GM19372 (cell line): ENCODE results near the gene INPP5A.
"Not testable (repeated sequence)": the region's sequence is repeated elsewhere in the genome, so short reads cannot be mapped to it uniquely, and the experiment has no call there.

Experiments
- ATAC-seq: cut with Tn5 transposase; IDR thresholded peaks from one replicate; pipeline ENCODE4 v1.9.1; 2021; ENCODE audit warnings: mild to moderate bottlenecking, low read depth, moderate library complexity; ENCODE audit not compliant: unreplicated experiment

The INPP5A gene

GRCh38 chr10:132503581-132504421, 33.8 kb upstream of the INPP5A start:
- ATAC-seq, result no peak

GRCh38 chr10:132504501-132505272, 32.9 kb upstream of the INPP5A start:
- ATAC-seq, result no peak

GRCh38 chr10:132505546-132505945, 32.0 kb upstream of the INPP5A start:
- not testable (repeated sequence) for ATAC-seq

- no peak for ATAC-seq
These were observed 30.7 kb upstream of the INPP5A start for GRCh38 chr10:132506711-132507408.

GRCh38 chr10:132507409-132507955, 30.1 kb upstream of the INPP5A start:
- no peak for ATAC-seq

DNA sequence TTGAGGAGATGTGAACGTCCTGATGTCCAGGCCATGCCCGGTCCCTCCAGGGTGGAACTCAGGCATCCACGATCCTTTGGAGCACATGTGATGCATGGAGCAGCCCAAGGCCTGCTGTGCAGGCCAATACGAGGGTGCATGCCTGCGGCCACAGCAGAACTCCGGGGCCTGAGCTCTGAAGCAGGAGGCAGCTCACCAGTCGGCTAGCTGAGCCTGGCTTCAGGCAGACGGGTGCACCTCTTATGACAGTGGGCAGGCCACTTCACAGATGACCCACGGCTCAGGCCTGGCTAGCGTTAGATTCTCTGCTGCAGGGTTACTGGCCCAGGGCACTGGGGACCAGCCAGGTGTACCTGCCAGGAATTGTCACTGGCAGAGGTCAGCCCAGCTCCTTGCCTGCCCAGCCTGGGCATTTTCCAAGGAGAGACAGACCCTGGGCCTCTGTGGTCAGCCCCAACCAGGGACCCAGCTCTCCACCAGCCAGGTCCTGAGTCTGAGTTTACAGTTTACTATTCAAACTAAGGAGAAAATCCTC, 29.6 kb upstream of the INPP5A start:
- no peak for ATAC-seq

DNA sequence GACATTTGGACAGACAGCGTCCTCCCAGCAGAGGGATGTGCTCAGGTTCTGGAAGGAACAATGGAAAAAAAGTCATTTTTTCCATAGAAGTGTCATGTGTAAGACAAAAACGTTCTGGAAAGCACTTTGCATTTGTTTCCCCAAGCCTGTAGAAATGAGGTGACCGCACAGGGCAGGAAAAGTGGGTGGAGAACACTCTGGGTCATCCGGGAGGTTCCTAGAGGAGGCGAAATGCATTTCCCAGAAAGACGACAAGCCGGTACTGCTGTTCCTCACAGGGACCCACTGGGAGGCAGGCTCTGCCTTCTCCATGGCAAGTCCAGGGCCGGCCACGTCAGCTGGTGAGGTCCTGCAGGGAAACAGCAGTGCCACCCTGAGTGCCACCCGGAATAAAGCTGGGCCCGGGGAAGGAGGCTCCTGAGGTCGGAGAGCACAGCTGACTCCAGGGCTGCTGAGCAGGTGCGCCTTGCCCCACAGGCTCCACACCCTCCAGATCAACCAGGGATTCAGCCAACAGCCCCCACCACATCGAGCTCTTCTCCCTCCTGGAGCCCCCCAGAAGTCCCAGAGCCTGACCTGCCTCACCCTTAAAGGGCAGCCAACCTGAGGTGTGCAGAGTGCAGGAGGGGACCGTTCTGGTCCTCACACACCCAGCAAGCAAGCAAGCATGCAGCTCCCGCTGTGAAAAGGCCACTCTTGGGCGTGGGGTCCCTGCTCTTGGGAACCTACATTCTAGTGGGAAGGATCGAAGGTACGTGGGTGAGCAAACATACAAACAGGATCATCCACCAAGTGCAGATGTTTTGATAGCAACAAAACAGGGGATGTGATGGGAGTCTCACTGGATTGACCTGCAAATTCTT, 28.8 kb upstream of the INPP5A start:
- ATAC-seq, result no peak

- no peak for ATAC-seq
These were observed 27.9 kb upstream of the INPP5A start for GRCh38 chr10:132509506-132510173.

GRCh38 chr10:132510174-132510611, 27.4 kb upstream of the INPP5A start:
- no peak for ATAC-seq

- no peak for ATAC-seq
These were observed 26.2 kb upstream of the INPP5A start for GRCh38 chr10:132511121-132512051.

DNA sequence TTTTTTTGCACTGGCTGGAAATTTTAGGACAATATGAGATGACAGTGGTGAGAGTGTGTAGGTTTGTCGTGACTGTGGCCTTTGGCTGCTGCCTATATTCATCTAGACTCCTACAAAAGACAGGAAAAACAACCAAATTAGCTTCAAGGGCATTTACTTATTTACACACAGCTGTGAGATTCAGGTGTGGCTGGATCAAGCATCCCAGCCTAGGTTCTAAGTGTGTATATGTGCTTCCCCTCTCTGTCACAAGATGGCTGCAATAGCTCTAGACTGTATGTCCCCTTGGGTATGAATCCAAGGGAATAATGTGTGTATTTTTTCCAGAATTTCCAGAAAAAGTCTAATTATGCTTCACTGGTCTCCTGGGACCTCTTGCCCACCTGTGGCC, 25.5 kb upstream of the INPP5A start:
- ATAC-seq, result no peak

DNA sequence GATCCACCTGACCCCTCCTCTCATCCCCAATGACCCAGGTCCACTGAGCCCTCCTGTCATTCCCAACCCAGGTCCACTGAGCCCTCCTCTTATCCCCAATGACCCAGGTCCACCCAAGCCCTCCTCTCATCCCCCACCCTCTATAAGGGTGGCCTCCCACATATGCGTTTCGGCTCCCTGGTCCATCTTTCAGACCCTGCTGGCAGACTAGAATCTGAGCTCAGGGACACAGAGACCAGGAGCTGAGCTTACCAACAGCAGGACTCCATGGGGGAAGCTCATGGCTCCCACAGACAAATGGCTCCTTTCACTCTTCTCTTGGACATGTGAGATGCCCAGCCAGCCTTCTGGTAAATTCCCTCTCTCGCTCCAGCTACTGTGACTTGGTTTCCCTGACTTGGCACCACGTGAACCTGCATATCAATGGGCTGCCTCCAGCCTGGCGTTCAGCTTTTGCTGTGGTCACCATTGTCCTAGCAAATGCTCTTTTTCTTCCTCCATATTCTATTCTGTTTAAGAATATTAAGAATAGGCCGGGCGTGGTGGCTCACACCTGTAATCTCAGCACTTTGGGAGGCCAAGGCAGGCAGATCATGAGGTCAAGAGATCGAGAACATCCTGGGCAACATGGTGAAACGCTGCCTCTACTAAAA, 24.8 kb upstream of the INPP5A start:
- ATAC-seq, result no peak

DNA sequence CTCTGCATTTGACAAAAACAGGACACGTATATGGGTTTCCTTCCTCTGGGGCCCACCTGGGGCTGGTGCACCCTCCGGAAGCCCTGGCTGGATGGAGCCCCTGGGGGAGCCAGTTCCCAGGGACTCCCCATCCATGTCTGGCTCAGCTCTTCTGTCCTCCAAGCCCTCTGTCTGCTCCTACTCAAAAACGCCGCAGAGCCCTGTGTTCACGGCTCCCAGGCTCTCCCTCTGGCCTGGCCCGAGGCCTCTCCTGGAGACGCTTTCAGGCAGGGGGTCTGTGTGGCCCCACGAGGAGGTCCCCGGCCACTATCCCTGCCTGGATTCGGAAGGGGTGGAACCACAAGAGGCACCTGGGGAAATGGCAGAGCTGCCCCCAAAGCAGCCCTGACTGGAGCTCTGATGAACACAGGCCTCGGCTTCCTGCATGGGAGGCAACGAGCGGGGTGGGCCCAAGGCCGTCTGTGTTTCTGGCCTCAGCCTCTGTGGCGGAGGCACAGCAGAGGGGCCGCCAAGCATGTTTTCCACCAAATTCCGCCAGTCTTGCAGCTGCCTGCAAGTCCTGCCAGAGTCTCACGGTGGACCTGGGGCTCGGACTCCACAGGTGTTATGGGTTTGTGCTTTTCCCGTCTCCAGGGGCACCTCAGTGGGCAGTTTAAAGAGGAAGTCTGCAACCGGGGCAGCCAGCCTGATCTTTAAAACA, 22.6 kb upstream of the INPP5A start:
- no peak for ATAC-seq

DNA sequence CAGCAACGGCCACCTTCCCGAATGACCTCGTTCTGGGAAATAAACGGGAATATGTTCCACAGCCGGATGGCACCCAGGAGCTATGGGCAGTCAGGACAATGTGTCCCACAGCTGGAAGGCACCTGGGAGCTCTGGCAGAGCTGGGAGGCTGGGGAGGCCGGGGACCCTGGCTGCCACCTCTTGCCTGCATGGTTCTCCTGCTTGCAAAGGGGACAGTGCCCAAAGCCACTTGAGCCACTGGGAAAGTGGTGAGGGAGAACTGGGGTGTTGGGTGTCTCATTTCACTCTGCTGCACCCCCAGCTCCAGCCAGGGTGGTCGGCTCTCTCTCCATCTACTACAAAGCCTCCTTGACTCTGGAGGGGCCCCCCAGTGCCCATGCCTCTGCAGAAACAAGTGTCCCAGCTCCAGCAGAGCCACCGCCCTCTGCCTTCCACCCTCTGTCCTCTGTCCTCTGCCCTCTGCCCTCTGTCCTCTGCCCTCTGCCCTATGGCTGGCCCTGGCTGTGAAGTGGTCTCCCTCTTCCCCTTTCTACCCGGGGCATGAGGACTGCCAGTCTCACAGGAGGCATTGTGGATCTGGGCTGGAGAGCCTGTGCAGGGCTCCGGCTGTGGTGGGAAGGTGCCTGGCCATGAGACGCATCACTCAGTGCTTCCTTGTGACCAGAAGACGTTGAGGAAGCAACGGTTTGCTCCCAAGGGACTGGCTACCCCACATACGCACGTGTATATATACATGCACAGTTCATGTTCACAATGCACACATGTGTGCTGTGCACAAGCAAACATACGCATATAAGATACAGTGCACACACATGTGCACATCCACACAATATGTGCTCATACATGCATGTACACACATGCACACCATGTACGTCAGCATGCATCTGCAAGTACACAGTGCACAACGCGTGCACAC, 21.5 kb upstream of the INPP5A start:
- ATAC-seq, result no peak

DNA sequence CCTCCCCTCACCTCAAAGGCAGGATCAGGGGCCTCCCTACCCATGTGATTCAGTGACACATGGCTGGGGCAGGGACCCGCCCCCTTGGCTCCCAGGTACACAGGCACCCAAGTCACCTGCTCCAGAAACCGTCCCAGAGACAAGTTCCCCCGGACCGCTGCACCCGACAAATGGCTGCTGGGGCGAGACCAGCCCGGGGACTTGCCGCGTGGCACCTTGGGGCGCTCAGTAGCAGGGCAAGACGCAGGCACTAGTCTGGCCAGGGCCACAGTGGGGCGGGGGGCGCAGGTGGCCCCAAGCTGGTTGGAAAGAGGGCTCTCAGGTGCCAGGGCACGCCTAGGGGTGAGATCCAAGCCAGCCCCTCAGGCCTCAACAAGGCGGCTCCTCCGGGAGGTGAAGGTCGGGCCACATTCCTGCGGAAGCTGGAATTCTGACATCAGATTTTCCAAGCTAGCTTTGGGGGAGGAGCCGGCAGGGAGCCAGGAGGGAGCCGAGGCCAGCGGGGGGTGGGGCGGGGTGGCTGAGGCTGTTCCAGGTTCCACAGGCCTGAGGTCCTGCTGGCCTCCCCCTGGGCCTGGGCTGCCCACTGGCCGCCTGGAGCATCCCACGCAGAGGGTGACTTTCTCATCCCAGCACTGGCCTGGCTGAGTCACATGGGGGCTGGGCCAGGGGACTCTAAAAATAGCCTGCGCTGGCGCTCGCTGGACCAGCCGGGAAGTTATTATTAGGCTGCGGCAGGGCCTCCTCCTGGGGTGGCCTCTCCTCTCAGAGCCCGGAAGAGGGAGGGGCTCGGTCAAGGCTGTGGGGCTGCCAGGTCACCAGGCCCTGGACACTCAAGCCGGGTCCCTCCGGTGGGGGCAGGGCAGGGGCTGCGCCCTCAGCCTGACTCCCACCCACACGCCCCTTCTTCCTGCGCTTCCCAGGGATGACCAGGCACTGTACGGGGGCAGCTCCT, 20.5 kb upstream of the INPP5A start:
- no peak for ATAC-seq
